GM12874 (cell line): ENCODE measurements around the gene IFI27L2.

Experiments used
- CTCF ChIP-seq: IDR thresholded peaks from 2 replicates; pipeline ENCODE4 v1.5.1; 2011; ENCODE audit warnings: low read depth, mild to moderate bottlenecking, control low read depth, low read length, moderate library complexity; ENCODE audit not compliant: insufficient read depth

Gene IFI27L2

GRCh38 chr14:94173471-94173884 lies 44.1 kb upstream of the IFI27L2 start:
- TF ChIP-seq CTCF: no peak

- TF ChIP-seq CTCF: no peak
Measured at GRCh38 chr14:94172545-94172944, 43.1 kb upstream of the IFI27L2 start.

- TF ChIP-seq CTCF: no peak
Measured at GRCh38 chr14:94171208-94171607, 41.8 kb upstream of the IFI27L2 start.

- no peak for TF ChIP-seq CTCF
Measured at GRCh38 chr14:94170136-94170535, 40.7 kb upstream of the IFI27L2 start.

GRCh38 chr14:94165744-94166143 lies 36.3 kb upstream of the IFI27L2 start:
- TF ChIP-seq CTCF: no peak

GRCh38 chr14:94164685-94165431 lies 35.5 kb upstream of the IFI27L2 start:
- no peak for TF ChIP-seq CTCF

GRCh38 chr14:94163796-94164195 lies 34.4 kb upstream of the IFI27L2 start:
- no peak for TF ChIP-seq CTCF
